KBM-7 (cell line): ENCODE measurements around the gene SAMD15.
"Not testable (repeated sequence)": the region's sequence is repeated elsewhere in the genome, so short reads cannot be mapped to it uniquely, and the experiment has no call there.

ENCODE experiments used
- DNase-seq: peaks from one replicate; pipeline ENCODE4 v3.0.0-alpha.2; 2015
- in situ Hi-C: fragments of 300-500 bp; cut with MboI; formaldehyde crosslinking; loops from 2 replicates; pipeline ENCODE4 v1.14.3; 2020; ENCODE audit warnings: low sequenced_read_pairs, low pct_unique_long_range_greater_than_20kb, mixed read lengths

SAMD15 gene

DNA sequence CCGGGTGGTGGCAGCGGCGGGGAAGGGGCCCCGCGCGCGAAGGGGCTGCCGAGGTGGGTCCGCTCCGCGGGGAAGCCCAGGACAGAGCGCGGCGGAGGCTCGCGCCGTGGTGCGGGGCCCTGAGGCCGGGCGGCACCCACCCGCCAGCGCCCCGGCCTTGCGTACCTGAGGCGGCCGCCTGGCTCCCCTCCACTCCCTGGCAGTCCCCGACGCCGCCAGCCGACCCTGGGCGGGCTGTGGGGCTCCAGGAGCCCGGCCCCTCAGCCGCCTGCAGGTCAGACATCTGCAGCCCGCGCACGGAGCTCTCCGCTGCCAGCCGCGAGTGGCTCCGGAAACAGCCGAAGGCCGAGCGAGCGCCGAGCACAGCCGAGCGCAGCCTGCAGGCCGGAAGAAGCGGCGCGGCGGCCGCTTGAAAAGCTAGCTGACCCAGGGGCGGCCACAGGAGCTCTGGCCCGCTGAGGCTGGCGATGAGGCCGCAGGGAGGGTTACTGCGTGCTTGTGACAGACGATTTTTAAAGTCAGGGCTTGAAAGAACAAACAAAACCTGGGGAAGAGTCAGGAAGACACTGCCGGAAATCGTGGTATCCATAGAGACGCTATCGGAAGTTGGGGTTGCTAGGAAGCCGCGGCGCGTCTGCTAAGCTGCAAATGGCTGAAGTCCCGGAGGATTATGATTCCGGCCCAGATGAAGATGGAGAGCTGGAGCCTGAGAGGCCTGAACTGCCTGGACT lies at the start of gene SAMD15, which contains the start of gene TMED8:
TSS of gene SAMD15 (plus strand) at position 609 of the 731 bp plus-strand sequence. CDS start at position 649, 40 bp downstream.
TSS of gene TMED8 (minus strand) at position 324 of the 731 bp plus-strand sequence. CDS start at position 283, 41 bp downstream.
- peak; percentile 89 for DNase-seq
- in situ Hi-C loops: no loop called here

DNA sequence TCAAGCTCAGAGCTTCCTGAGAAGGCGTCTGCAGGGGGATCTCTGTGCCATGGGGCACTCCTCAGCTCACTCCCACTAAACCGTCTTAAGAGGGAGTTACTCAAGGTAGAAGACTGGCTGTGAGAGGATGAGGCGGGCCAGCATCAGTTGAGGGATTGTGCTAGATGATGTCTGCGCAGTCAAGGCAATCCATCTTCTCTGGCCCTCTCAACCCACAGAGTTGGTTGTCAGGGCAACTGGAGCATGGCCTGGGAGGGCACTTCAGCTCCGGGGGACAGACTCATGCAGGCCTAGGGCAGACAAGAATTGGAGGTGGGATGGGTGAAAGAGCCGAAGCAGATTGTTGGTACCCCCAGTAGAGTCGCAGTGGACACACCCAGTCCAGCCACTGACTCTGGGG lies 47.3 kb upstream of the SAMD15 start:
- in situ Hi-C loops: no loop called here
- DNase-seq: no peak

DNA sequence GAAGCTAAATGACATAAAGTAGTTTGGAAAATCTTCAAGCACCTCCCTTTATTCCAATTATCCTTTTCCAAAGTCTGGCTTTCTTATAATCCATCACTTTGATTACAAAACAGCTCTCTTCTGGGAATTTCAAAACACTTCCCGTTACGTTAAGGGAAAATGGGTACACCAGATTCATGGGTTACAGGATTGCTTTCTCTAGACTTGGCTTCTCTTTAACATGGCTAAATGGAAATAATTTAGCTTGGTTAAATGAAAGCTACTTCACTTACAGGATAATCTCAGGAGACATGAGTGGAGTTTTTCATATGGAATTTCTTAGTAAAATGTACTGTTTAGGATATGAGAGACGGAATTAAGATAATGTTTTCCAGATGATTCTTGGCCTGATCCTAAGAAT lies 41.6 kb upstream of the SAMD15 start:
- DNase-seq: no peak
- in situ Hi-C loops: no loop called here

DNA sequence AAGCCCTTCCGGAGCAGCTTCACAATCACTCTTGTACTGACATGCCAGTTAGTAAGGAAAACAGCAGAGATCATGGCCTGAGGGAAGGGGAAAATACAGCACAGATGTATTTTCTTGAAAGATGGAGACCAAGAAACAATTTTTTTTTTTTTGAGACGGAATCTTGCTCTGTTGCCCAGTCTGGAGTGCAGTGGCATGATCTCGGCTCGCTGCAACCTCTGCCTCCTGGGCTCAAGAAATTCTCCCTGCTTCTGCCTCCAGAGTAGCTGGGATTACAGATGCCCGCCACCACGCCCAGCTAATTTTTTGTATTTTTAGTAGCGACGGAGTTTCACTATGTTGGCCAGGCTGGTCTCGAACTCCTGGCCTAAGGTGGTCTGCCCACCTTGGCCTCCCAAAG lies 39.9 kb upstream of the SAMD15 start:
- DNase-seq, in situ Hi-C loops: not testable (repeated sequence)

DNA sequence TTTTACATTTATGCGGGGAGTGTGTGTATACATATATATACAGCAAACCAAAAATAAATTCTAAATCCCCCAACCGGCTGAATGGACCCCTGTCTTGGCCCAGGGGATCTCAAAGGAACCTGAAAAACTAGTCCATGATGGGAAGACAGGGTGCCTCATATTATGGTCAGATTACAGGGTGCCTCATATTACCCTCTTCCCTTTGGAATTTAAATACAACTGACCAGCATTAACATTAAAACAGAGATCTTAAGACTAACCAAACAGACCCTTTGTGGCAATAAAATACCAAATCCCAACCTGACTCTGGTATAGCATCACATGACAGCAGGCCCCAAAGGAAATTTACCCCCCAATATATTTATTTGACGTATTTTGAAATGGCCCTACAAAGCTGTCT lies 39.3 kb upstream of the SAMD15 start:
- no peak for DNase-seq
- in situ Hi-C loops: no loop called here

DNA sequence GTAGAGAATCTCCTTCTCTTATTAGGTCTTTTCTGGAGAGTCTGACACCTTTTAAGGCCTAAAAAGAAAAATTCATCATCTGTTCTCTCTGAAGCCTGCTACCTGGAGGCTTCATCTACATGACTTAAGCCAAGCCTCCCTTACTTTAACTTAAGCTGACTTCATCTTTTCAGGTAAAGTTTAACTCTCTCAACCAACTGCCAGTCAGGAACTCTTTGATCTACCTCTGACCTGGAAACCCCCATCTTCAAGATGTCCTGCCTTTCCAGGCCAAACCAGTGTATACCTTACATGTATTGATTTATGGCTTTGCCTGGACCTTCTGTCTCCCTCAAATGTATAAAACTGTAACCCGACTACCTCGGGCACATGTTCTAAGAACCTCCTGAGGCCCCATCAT lies 38.9 kb upstream of the SAMD15 start:
- in situ Hi-C loops: no loop called here
- DNase-seq: no peak

DNA sequence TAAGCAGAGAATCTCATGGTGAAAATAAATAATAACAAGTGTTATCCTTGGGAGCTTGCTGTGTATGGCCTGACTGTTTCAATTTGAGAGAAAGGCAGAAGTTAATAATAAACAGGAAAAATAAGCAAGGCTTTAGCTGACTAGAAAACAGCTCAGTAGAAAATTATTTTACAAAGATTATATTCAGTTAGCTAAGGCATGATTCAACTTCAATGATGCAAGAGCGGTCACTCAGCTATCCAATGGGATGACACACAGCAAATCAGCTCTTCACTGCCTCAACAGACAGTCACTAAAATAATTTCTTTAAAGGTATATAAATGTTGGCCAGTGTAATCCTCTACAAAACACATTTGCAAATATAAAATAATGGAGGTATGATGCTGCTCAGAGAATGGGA lies 37.8 kb upstream of the SAMD15 start:
- DNase-seq: no peak
- in situ Hi-C loops: no loop called here

DNA sequence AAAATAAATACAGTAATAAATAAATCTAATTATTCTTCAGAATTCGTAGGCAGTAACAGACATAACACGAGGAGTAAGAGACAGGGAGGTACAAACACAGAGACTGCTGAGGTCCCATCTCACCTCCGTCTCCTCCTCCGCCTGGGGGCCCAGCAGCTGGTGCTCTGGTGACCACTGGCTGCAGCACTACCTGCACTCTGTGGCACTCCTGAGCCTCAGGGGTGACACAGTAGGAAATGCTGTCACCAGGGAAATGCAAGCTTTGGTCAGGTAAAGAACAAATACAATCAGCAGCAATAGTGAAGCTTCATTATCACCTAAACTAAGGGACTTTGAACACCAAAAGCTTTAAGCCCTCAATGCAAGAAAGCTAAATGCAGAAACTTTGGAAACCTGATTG lies 36.8 kb upstream of the SAMD15 start:
- DNase-seq: no peak
- in situ Hi-C loops: no loop called here

DNA sequence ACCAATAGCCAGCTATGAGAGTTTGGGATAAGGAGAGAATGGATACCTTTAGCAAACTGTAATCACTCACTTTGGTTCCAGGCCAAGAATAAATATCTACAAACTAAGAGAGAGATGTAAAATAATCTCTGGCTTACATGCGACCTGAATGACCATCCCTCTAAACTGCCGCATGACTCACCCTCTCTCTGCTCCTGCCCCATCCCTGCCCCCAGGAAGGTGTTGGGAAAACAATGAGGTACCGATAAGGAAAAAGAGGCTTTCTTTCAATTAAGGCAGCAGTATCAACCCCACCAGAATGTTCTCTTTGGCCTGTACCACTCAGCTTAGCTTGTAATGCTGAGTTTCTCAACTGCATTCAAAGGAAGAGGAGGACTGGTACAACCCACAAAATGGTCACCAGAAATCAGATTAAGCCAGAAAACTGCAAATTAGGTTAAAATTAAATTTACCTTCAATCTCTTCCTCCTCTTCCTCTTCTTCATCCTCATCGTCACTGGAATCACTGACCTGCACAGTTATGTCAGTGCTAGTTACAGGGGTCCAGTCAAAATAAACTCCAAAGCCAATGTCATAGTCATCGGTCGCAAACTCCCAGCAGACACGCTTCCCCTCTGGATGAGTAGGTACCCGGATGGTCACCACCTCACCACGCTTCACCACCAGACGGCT lies 34.3 kb upstream of the SAMD15 start:
- DNase-seq: no peak
- in situ Hi-C loops: no loop called here

DNA sequence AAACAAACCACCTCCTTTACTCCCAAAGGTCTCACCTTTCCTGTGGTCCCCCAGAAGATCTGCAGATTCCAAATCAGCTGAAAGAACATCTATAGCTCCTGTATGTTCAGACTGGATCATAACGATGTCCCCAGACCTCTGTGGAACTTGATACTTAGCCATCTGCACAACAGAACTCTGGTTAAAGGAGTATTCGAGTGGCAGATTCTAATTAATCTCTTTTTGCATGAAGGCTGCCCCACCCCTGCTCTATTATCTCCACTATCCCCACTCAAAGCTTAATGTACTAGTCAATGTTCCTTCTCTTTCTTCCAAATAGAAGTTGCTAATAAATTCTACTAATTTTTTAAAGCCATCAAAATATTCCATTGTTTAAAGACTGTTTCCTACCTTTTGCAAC lies 33.5 kb upstream of the SAMD15 start:
- in situ Hi-C loops: no loop called here
- no peak for DNase-seq

DNA sequence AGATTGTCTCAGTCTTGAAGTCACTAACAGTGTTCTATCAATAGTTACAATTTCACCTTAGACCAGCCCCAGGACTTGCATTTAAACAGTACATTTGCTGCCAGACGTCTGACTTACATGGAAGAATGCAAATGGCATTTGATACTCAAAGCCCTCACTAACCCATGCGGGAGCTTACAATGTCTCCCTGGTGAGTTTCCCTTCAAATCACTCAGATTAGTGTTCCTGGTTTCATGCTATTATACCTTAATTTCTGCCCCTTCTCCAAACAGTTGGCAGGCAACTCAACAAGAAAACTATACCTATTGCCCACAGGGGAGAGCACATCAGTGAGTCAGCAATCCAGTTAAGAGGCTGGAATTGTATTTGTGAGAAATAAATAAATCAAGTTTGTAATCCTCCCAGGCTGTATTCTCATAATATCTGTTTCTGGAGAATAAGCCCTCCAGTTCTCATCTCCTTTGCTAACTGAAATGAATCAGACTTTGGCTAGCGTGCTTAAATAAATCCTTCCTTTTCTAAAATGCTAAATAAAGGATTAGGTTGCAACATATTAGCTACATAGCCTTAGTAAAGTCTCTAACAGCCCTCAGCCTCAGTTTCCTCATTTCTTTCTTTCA lies 32.7 kb upstream of the SAMD15 start:
- in situ Hi-C loops: no loop called here
- no peak for DNase-seq

DNA sequence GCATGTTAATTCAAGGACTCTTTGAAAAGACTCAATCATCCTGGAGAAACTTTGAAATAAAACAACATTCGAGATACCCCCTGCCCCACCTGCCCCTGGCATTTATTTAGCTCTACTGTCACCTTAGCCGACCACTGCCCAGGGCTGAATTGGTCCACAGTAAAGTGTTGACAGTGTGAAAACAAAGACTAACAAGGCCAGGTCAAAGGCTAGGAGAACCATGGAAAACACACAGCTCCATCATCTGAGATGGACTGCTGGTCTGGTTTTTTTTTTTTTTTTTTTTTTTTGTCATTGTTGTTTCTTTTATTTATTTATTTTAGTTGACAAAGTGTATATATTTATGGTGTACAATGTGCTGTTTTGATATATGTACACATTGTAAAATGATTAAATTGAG lies 30.7 kb upstream of the SAMD15 start:
- in situ Hi-C loops: no loop called here
- no peak for DNase-seq

DNA sequence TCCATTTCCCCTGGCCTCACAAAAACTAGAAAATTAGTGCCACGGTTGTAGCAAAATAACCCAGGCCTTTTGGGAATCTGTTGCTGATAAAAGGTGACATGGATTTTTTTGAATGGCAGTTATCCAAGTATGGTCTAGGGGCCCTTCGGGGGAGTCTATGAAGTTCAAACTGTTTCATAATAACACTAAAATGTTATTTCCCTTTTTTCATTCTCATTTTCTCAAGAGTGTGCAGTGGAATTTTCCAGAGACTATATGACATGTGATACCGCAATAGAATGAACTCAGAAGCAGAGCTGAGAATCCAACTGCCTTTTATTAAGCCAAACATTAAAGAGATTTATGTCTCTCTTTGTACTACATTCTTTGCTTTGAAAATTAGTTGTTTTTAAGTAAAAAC lies 29.4 kb upstream of the SAMD15 start:
- DNase-seq: peak; percentile 75
- in situ Hi-C loops: no loop called here

DNA sequence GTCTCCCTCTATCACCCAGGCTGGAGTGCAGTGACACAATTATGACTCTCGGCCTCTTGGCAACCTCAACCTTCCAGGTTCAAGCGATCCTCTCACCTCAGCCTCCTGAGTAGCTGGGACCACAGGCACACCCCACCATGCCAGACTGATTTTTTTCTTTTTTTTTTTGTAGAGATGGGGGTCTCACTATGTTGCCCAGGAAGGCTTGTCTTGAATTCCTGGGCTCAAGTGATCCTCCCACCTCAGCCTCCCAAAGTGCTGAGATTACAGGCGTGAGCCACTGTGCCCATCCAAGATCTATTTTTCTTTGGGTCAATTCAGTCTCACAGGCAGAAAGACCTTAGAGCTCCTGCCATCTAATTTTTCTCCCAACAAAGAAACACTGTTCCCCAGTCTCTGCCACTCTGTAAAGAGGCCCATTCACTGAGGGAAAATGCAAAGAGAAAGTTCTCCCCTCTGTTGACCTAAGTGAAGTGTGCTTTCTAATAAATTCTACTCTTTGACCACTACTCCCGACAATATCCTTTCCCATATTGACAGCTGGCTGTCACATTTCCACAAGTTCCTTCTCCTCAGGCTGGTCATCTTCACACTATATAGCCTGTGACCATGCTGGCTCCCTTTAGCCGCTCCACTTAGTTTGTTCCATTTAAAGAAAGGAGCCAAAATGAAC lies 23.6 kb upstream of the SAMD15 start:
- DNase-seq: no peak
- in situ Hi-C loops: no loop called here

DNA sequence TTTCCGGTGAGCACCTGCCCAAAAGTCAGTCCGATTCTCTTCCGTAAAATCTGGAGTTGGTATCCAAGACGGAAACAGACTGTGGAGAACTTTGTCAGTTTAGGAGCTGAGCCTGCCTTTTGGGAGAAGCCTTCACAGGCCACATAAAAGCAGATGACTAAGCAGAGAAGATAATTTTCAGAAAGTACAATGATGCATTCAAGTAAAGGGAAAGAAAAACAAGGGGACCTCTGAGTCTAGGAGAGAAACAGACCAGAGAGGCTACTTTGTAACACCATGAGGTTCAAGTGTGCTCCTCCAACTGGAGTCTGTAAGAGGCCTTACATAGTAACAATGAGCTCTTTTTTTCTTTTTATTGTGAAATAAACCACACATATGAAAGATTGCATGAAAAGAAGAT lies 21.4 kb upstream of the SAMD15 start:
- DNase-seq: no peak
- in situ Hi-C loops: no loop called here

DNA sequence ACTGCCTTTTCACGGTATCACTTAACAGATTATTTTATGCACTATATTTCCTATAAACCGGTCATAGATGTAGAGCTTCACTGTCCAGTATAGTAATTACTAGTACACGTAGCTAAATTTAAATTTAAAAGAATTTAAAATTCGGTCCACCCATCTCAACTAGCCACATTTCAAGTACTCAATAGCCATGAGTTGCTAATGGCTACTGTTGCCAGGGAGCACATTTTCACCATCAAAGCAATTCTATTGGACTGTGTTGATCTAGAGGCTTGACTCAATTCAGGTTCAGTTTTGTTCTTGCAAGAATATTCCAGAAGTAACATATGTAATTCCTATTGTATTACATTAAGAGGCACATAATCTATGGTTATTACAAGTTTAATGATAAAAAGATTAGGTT lies 20.3 kb upstream of the SAMD15 start:
- DNase-seq: no peak
- in situ Hi-C loops: no loop called here

DNA sequence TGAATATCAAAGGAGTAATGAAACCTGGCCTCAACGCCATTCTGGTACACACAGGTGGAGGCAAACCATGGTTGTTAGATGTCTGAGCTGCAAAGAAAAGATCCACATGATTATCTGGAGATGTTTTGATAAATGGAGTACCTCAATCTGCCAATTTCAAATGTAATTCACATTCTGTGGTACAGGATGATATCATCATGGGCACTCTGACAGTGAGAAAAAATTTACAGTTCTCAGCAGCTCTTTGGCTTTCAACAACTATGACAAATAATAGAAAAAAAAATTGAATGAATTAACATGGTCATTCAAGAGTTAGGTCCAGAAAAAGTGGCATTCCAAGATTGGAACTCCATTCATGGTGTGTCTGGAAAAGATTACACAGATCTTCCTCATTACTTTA lies 17.6 kb upstream of the SAMD15 start:
- DNase-seq: no peak

DNA sequence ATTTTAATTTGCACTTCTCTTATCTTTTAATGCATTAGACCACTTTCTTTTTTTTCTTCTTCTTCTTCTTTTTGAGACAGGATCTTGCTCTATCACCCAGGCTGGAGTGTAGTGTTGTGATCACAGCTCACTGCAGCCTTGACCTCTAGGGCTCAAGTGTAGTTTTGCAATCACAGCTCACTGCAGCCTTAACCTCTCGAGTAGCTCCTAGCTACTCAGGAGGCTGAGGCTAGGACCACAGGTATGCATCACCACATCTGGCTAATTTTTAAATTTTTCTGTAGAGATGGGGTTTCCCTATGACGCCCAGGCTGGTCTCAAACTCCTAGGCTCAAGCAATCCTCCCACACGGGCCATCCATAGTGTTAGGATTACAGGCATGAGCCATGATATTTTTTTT lies 13.0 kb upstream of the SAMD15 start:
- in situ Hi-C loops: no loop called here
- DNase-seq: no peak

More for the DNA sequence above, 17.6 kb upstream of the SAMD15 start:
- in situ Hi-C loops: no loop called here

DNA sequence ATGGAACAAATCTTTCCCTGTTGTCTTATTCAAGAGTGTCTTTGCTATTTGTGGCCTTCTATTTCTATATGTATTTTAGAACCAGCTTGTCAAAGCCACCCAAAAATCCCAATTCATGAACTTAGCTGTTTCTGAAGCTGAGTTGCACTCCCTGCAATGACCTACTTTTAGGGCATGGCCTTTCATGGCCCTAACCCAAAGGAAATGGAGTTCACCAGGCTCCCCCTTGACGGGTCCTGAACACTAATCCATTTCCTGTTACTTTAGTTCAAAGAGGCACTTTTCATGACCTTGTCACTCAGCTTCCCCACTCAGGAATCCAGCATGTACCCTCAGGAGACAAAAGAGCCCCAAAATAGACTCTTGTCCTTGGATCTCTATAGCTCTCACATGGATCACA lies 7.9 kb upstream of the SAMD15 start:
- in situ Hi-C loops: no loop called here
- peak; percentile 35 for DNase-seq

DNA sequence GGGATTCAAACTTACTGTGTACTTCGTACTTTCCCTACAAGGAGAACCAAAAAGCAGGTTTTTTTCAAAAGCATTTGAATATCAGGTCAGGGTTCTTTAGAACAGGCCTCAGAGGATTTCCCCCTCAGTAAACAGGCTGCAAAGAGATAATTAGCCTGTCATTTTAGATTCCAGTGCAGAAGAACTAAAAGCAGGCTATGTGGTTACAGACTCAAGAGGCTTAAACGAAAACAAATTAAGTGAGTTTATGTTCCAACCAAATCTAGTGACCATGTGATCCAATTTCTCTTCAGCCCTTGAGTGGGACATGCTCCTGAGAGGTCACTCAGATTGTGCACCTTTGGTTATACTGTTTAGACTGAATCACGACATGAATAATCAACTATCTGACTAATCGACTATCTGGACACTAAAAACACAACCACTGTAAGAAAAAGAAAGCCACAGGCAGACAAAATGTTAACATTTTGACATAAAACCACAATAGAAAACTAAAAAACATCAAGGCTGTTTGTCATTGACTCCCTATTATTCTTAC lies 4.8 kb upstream of the SAMD15 start:
- DNase-seq: peak; percentile 64
- in situ Hi-C loops: no loop called here
